Coronary artery (tissue), 2 donors: ENCODE measurements around the gene DGKD.

Experiments
- DNase-seq: peaks from one replicate; pipeline ENCODE4 v3.0.0-alpha.2; 2017; ENCODE audit warnings: low spot score
- H3K27ac ChIP-seq, 2 donors: fragments of 200-600 bp; sonication (generic); one replicate each; pipeline ENCODE4 v1.5.1; 2016 to 2019
- H3K4me3 ChIP-seq: fragments of 200-600 bp; sonication (generic); 2 replicates; pipeline ENCODE4 v1.5.1; 2016; ENCODE audit warnings: mild to moderate bottlenecking, moderate library complexity
- CTCF ChIP-seq: fragments of 200-600 bp; sonication (generic); IDR thresholded peaks from one replicate; pipeline ENCODE4 v1.5.1; 2019; ENCODE audit warnings: antibody characterized with exemption

Gene DGKD

GRCh38 chr2:233338046-233338445, 16.2 kb upstream of the DGKD start:
- DNase-seq: no peak
- H3K4me3 ChIP-seq: no peak overlapping the region
- H3K27ac ChIP-seq: no peak overlapping the region
- TF ChIP-seq CTCF: no peak

- no peak for TF ChIP-seq CTCF
- Histone ChIP-seq H3K27ac (no peak overlapping the region), H3K4me3 (no peak overlapping the region)
- DNase-seq: no peak
These were observed 15.4 kb upstream of the DGKD start for GRCh38 chr2:233338812-233339368.

DNA sequence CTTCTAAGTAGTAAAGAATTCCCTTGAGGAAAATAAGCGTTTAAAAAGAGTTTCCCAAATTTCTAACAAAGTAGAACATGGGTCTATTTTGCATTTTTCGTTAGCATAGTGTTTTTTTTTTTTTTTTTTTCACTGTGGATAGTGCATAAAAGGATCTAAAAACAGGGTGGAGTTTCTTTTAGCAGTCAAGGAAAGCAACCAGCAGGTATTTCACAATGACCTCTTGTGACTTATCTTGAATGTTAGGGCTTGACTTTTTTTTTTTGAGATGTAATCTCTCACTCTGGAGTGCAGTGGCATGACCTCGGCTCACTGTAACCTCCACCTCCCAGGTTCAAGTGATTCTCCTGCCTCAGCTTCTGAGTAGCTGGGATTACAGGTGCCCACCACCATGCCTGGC, 14.9 kb upstream of the DGKD start:
- no peak overlapping the region for H3K27ac ChIP-seq
- TF ChIP-seq CTCF: no peak
- H3K4me3 ChIP-seq: no peak overlapping the region
- no peak for DNase-seq

DNA sequence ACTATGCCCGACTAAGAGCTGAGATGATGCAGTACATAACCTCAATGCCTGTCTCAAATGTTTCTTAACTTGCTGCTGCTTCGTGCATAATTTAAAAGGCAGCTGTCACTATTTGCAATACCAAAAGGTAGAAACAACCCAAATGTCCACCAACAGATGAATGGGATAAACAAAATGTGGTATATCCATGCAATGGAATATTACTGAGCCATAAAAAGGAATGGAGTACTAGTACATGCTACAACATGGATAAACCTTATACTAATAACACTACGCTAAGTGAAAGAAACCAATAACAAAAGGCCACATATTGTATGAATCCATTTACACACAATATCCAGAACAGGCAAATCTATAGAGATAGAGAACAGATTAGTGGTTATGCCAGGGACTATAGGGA, 13.0 kb upstream of the DGKD start:
- H3K4me3 ChIP-seq: no peak overlapping the region
- no peak for TF ChIP-seq CTCF
- H3K27ac ChIP-seq: no peak overlapping the region
- DNase-seq: no peak

GRCh38 chr2:233342301-233342700, 12.0 kb upstream of the DGKD start:
- H3K4me3 ChIP-seq: no peak overlapping the region
- no peak for TF ChIP-seq CTCF
- no peak for DNase-seq
- no peak overlapping the region for H3K27ac ChIP-seq

- TF ChIP-seq CTCF: no peak
- no peak overlapping the region for H3K4me3 ChIP-seq
- no peak for DNase-seq
- H3K27ac ChIP-seq: no peak overlapping the region
These were observed 11.1 kb upstream of the DGKD start for GRCh38 chr2:233343171-233343705.

- no peak for TF ChIP-seq CTCF
- Histone ChIP-seq H3K27ac (no peak overlapping the region), H3K4me3 (no peak overlapping the region)
- no peak for DNase-seq
These were observed 7.9 kb upstream of the DGKD start for GRCh38 chr2:233346376-233346775.
